HepG2 (cell line): ENCODE data around the gene VSIG2. TPM values are rescaled to one million over a fixed set of nuclear protein-coding genes. Genes with fewer than 3 reads are reported as not detected.

ENCODE experiments used
- ATAC-seq: fragments of 200-7000 bp; cut with Tn5 transposase; 3 replicates; pipeline ENCODE4 v1.9.1; 2020; ENCODE audit warnings: mild to moderate bottlenecking, moderate library complexity
- BruUV-seq: library from RNA; stranded (reverse); fragments of 400-500 nt; replicated peaks from 2 replicates; lab custom pipeline; 2021; lab: Mats Ljungman, UMichigan
- CTCF ChIA-PET: fragments of 300-600 bp; formaldehyde crosslinking; extraction: SDS; loops from one replicate; lab custom pipeline; 2021; ENCODE audit warnings: low total read pairs, inconsistent platforms, low intra/inter-chr PET ratio; lab: Yijun Ruan, JAX
- POLR2A ChIA-PET: fragments of 350-600 bp; sonication (Branson Sonifier 250); formaldehyde crosslinking; loops from one replicate; lab custom pipeline; 2020; ENCODE audit warnings: antibody characterized with exemption, inconsistent platforms; lab: Yijun Ruan, JAX
- DNase-seq: peaks from one replicate; pipeline ENCODE4 v3.0.0-alpha.2; 2015; ENCODE audit warnings: low spot score
- FAIRE-seq: peaks from 3 replicates; lab custom pipeline; 2011; peaks lifted over from hg19 to GRCh38; lab: Jason Lieb, UNC
- H2AFZ ChIP-seq: one replicate; pipeline ENCODE4 v1.6.1; 2011; ENCODE audit warnings: low read length, inconsistent platforms
- H3K27ac ChIP-seq: fragments of 300-600 bp; 3 replicates; pipeline ENCODE4 v1.8.0; 2011; ENCODE audit warnings: mixed run types, mild to moderate bottlenecking, mixed read lengths, low read length, inconsistent platforms; ENCODE audit not compliant: insufficient read depth; ENCODE audit errors: extremely low read length
- H3K27me3 ChIP-seq, 2 experiments: fragments of 200-600 bp in 1 of 2; 2 replicates in 1 of 2; 3 replicates in 1 of 2; pipeline versions ENCODE4 v1.6.0 to v1.8.0; 2011; ENCODE audit warnings: low read length in 2 of 2, mild to moderate bottlenecking in 2 of 2, moderate library complexity in 2 of 2, inconsistent platforms in 1 of 2; ENCODE audit not compliant: insufficient read depth in 2 of 2, control insufficient read depth in 1 of 2
- H3K36me3 ChIP-seq, 2 experiments: fragments of 200-600 bp in 1 of 2; replicated peaks in 1 of 2; 2 replicates in 1 of 2; 3 replicates in 1 of 2; pipeline versions ENCODE4 v1.5.1 to v1.8.0; 2011; ENCODE audit warnings: low read length in 2 of 2, inconsistent platforms in 1 of 2; ENCODE audit not compliant: insufficient read depth in 2 of 2, control insufficient read depth in 1 of 2
- H3K4me1 ChIP-seq: 2 replicates; pipeline ENCODE4 v1.5.1; 2012; ENCODE audit warnings: low read length, inconsistent platforms; ENCODE audit not compliant: insufficient read depth
- H3K4me2 ChIP-seq: 2 replicates; pipeline ENCODE4 v1.6.0; 2011; ENCODE audit warnings: low read depth, low read length, inconsistent platforms
- H3K4me3 ChIP-seq, 3 experiments: fragments of 200-600 bp in 1 of 3; sonication (generic), shearing (Covaris generic) in 1 of 3; replicated peaks in 1 of 3; 2 replicates each; pipeline ENCODE4 v1.5.1; 2011 to 2016; ENCODE audit warnings: low read length in 3 of 3, inconsistent platforms in 2 of 3, low read depth in 2 of 3, mild to moderate bottlenecking in 2 of 3, control low read depth in 1 of 3, mixed read lengths in 1 of 3; ENCODE audit not compliant: insufficient read depth in 1 of 3
- H3K79me2 ChIP-seq: one replicate; pipeline ENCODE4 v1.6.1; 2011; ENCODE audit warnings: low read length, inconsistent platforms; ENCODE audit not compliant: insufficient read depth
- H3K9ac ChIP-seq: 2 replicates; pipeline ENCODE4 v1.6.0; 2011; ENCODE audit warnings: mild to moderate bottlenecking, low read depth, low read length, inconsistent platforms; ENCODE audit not compliant: insufficient read depth
- H3K9me3 ChIP-seq: 2 replicates; pipeline ENCODE4 v1.5.1; 2012; ENCODE audit warnings: mild to moderate bottlenecking, low read length
- H4K20me1 ChIP-seq: 2 replicates; pipeline ENCODE4 v1.6.0; 2011; ENCODE audit warnings: inconsistent platforms, mild to moderate bottlenecking, low read length, moderate library complexity; ENCODE audit not compliant: insufficient read depth
- GTF3A ChIP-seq: sonication (generic); formaldehyde crosslinking; conservative IDR thresholded peaks from 2 replicates; pipeline ENCODE4 v1.4.0; 2020; ENCODE audit warnings: mild to moderate bottlenecking, missing genetic modification reagents
- HES4 ChIP-seq: sonication (generic); formaldehyde crosslinking; IDR thresholded peaks from 2 replicates; pipeline ENCODE4 v1.9.0; 2021; ENCODE audit warnings: mild to moderate bottlenecking, missing genetic modification reagents, borderline replicate concordance
- KDM3A ChIP-seq: IDR thresholded peaks from 2 replicates; pipeline ENCODE4 v1.6.1; 2018; ENCODE audit warnings: low read depth, missing compliant biosample characterization
- KDM6A ChIP-seq: IDR thresholded peaks from 2 replicates; pipeline ENCODE4 v1.6.1; 2016; ENCODE audit warnings: low read depth
- KLF11 ChIP-seq: IDR thresholded peaks from 2 replicates; pipeline ENCODE4 v1.6.1; 2016; ENCODE audit warnings: missing compliant biosample characterization
- SETDB1 ChIP-seq: sonication (generic); formaldehyde crosslinking; IDR thresholded peaks from 2 replicates; pipeline ENCODE4 v1.5.1; 2020; ENCODE audit warnings: missing genetic modification reagents, mild to moderate bottlenecking, borderline replicate concordance
- TBX2 ChIP-seq: sonication (generic); formaldehyde crosslinking; IDR thresholded peaks from 2 replicates; pipeline ENCODE4 v1.5.0; 2020; ENCODE audit warnings: missing genetic modification reagents, mild to moderate bottlenecking, borderline replicate concordance
- TGIF2 ChIP-seq: IDR thresholded peaks from 2 replicates; pipeline ENCODE4 v1.6.1; 2016; ENCODE audit warnings: control low read depth, missing compliant biosample characterization
- ZNF253 ChIP-seq: sonication (generic); formaldehyde crosslinking; IDR thresholded peaks from 2 replicates; pipeline ENCODE4 v1.8.0; 2022; ENCODE audit warnings: mild to moderate bottlenecking, missing genetic modification reagents, borderline replicate concordance
- ZNF775 ChIP-seq: sonication (generic); formaldehyde crosslinking; IDR thresholded peaks from 2 replicates; pipeline ENCODE4 v1.4.0; 2020; ENCODE audit warnings: missing genetic modification reagents, mild to moderate bottlenecking, moderate library complexity, borderline replicate concordance
- WGBS: methylation state at CpG from one replicate; pipeline ENCODE4 v1.1.6; 2017; ENCODE audit warnings: low lambda C conversion rate; 5-methylcytosine and 5-hydroxymethylcytosine counted together
- in situ Hi-C: cut with HindIII; loops from 2 replicates; pipeline ENCODE4 v1.10.0; 2017; ENCODE audit warnings: low pct_unique_long_range_greater_than_20kb; ENCODE audit not compliant: extremely low pct_ligation_motif_present
- intact Hi-C: fragments of 100-400 bp; cut with micrococcal nuclease; formaldehyde crosslinking; loops from one replicate; pipeline ENCODE4 v1.10.0; 2022; ENCODE audit not compliant: unreplicated experiment
- polyA plus RNA-seq, 8 experiments: library from polyadenylated mRNA; depleted of rRNA in 3 of 8; stranded (reverse) in 7 of 8; unstranded in 1 of 8; fragments of >200 nt; fragmentation: Illumina TruSeq in 4 of 8; extraction: Trizol in 4 of 8; gene quantifications; 2 replicates each; pipeline versions ENCODE4 v1.2.1 to v1.2.3, GENCODE V29; 2011 to 2016; ENCODE audit warnings: low read depth in 4 of 8, missing spikeins in 1 of 8, mixed read lengths in 1 of 8; ENCODE audit not compliant: insufficient read depth in 1 of 8
- total RNA-seq, 5 experiments: library from RNA; depleted of rRNA; stranded (reverse); fragments of >200 nt; fragmentation: Illumina TruSeq; extraction: Trizol; gene quantifications; 2 replicates each; pipeline ENCODE4 v1.2.3, GENCODE V29; 2016; ENCODE audit warnings: low read depth in 1 of 5
- TF ChIP-seq, protein P1 (sequence below): sonication (generic); formaldehyde crosslinking; IDR thresholded peaks from 2 replicates; pipeline ENCODE4 v1.5.1; 2020; ENCODE audit warnings: missing genetic modification reagents, mild to moderate bottlenecking, borderline replicate concordance
- TF ChIP-seq, protein P2 (sequence below): IDR thresholded peaks from 2 replicates; pipeline ENCODE4 v1.4.0; 2020; ENCODE audit warnings: mild to moderate bottlenecking, missing genetic modification reagents
- TF ChIP-seq, protein P3 (sequence below): sonication (generic); formaldehyde crosslinking; IDR thresholded peaks from 2 replicates; pipeline ENCODE4 v1.8.0; 2022; ENCODE audit warnings: mild to moderate bottlenecking, missing genetic modification reagents
- TF ChIP-seq, protein P4 (sequence below): sonication (generic); formaldehyde crosslinking; IDR thresholded peaks from 2 replicates; pipeline ENCODE4 v1.8.0; 2022; ENCODE audit warnings: mild to moderate bottlenecking, missing genetic modification reagents, moderate library complexity
- TF ChIP-seq, protein P5 (sequence below): sonication (generic); formaldehyde crosslinking; IDR thresholded peaks from 2 replicates; pipeline ENCODE4 v1.4.0; 2020; ENCODE audit warnings: mild to moderate bottlenecking, missing genetic modification reagents
- TF ChIP-seq, protein P6 (sequence below): sonication (generic); formaldehyde crosslinking; IDR thresholded peaks from 2 replicates; pipeline ENCODE4 v1.5.1; 2020; ENCODE audit warnings: mild to moderate bottlenecking, missing genetic modification reagents, borderline replicate concordance

VSIG2 gene
- total and polyA plus RNA-seq, 2 of the 13 experiments (the other 11 are each of a cell fraction or from before 2014, with no cell fraction given): 0.80 to 2.7 TPM

DNA sequence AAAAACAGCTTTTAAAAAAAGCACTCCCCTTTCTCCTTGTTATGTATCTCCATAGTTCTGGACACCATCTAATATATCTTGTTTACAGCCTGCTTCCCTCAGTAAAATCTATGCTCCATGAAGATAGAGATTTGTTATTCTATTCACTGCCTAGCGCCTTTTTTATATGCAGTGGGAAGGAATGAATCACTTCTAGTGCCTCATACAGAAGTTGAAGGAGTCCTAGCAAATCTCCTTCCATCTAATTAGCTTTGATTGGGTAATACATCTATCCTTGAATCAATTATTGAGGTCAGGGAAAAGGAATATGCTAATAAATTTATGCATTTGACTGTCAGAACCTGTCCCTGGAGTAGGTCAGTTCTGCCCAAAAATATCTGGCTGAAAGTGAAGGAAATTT is 52.5 kb downstream of the VSIG2 start:
- no peaks in the 10 kb centered on the region for H3K36me3 ChIP-seq
- H3K4me3 ChIP-seq: no peak overlapping the region
- intact Hi-C loops (no loop called here), in situ Hi-C loops (no loop called here)
- no peak overlapping the region for H2AFZ ChIP-seq
- FAIRE-seq (no peak), DNase-seq (no peak), ATAC-seq (no peak)
- ChIA-PET POLR2A (no interaction called here), CTCF (no interaction called here)
- H4K20me1 ChIP-seq: no peaks in the 10 kb centered on the region
- WGBS: 3% methylated on average over 1 of the region's 1 CpG
- no TSS peak for BruUV-seq
- H3K79me2 ChIP-seq: no peaks in the 10 kb centered on the region
- H3K4me1 ChIP-seq: no peaks in the 10 kb centered on the region
- no peaks in the 10 kb centered on the region for H3K9me3 ChIP-seq
- no peak overlapping the region for H3K4me2 ChIP-seq
- no peak overlapping the region for H3K27ac ChIP-seq
- H3K27me3 ChIP-seq: no peaks in the 10 kb centered on the region; a peak in 1 of 5 replicates
- H3K9ac ChIP-seq: no peak overlapping the region
- TF ChIP-seq HES4 (no peak), GTF3A (CRISPR knock-in tag) (no peak), TGIF2 (no peak), ZNF775 (CRISPR knock-in tag) (no peak), KDM3A (CRISPR knock-in tag) (no peak), KDM6A (CRISPR knock-in tag) (no peak), KLF11 (CRISPR knock-in tag) (no peak), ZNF253 (CRISPR knock-in tag) (no peak), TBX2 (no peak), SETDB1 (no peak)
- TF ChIP-seq, protein P1, sequence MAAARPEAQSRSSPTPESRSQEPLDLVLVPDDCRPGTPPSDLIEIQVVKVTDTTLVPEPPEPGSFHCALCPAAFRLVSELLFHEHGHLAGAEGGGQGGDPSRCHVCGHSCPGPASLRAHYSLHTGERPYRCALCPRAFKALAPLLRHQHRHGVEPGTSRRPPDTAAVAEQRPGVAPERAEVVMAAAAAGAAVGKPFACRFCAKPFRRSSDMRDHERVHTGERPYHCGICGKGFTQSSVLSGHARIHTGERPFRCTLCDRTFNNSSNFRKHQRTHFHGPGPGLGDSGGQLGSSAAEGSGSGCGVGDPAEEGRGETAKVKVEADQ (CRISPR knock-in tag): no peak
- TF ChIP-seq, protein P2, sequence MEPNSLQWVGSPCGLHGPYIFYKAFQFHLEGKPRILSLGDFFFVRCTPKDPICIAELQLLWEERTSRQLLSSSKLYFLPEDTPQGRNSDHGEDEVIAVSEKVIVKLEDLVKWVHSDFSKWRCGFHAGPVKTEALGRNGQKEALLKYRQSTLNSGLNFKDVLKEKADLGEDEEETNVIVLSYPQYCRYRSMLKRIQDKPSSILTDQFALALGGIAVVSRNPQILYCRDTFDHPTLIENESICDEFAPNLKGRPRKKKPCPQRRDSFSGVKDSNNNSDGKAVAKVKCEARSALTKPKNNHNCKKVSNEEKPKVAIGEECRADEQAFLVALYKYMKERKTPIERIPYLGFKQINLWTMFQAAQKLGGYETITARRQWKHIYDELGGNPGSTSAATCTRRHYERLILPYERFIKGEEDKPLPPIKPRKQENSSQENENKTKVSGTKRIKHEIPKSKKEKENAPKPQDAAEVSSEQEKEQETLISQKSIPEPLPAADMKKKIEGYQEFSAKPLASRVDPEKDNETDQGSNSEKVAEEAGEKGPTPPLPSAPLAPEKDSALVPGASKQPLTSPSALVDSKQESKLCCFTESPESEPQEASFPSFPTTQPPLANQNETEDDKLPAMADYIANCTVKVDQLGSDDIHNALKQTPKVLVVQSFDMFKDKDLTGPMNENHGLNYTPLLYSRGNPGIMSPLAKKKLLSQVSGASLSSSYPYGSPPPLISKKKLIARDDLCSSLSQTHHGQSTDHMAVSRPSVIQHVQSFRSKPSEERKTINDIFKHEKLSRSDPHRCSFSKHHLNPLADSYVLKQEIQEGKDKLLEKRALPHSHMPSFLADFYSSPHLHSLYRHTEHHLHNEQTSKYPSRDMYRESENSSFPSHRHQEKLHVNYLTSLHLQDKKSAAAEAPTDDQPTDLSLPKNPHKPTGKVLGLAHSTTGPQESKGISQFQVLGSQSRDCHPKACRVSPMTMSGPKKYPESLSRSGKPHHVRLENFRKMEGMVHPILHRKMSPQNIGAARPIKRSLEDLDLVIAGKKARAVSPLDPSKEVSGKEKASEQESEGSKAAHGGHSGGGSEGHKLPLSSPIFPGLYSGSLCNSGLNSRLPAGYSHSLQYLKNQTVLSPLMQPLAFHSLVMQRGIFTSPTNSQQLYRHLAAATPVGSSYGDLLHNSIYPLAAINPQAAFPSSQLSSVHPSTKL: no peak
- TF ChIP-seq, protein P3, sequence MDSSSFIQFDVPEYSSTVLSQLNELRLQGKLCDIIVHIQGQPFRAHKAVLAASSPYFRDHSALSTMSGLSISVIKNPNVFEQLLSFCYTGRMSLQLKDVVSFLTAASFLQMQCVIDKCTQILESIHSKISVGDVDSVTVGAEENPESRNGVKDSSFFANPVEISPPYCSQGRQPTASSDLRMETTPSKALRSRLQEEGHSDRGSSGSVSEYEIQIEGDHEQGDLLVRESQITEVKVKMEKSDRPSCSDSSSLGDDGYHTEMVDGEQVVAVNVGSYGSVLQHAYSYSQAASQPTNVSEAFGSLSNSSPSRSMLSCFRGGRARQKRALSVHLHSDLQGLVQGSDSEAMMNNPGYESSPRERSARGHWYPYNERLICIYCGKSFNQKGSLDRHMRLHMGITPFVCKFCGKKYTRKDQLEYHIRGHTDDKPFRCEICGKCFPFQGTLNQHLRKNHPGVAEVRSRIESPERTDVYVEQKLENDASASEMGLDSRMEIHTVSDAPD (CRISPR knock-in tag): no peak
- TF ChIP-seq, protein P4, sequence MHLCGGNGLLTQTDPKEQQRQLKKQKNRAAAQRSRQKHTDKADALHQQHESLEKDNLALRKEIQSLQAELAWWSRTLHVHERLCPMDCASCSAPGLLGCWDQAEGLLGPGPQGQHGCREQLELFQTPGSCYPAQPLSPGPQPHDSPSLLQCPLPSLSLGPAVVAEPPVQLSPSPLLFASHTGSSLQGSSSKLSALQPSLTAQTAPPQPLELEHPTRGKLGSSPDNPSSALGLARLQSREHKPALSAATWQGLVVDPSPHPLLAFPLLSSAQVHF (CRISPR knock-in tag): no peak
- TF ChIP-seq, protein P5, sequence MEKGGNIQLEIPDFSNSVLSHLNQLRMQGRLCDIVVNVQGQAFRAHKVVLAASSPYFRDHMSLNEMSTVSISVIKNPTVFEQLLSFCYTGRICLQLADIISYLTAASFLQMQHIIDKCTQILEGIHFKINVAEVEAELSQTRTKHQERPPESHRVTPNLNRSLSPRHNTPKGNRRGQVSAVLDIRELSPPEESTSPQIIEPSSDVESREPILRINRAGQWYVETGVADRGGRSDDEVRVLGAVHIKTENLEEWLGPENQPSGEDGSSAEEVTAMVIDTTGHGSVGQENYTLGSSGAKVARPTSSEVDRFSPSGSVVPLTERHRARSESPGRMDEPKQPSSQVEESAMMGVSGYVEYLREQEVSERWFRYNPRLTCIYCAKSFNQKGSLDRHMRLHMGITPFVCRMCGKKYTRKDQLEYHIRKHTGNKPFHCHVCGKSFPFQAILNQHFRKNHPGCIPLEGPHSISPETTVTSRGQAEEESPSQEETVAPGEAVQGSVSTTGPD (CRISPR knock-in tag): no peak
- TF ChIP-seq, protein P6, sequence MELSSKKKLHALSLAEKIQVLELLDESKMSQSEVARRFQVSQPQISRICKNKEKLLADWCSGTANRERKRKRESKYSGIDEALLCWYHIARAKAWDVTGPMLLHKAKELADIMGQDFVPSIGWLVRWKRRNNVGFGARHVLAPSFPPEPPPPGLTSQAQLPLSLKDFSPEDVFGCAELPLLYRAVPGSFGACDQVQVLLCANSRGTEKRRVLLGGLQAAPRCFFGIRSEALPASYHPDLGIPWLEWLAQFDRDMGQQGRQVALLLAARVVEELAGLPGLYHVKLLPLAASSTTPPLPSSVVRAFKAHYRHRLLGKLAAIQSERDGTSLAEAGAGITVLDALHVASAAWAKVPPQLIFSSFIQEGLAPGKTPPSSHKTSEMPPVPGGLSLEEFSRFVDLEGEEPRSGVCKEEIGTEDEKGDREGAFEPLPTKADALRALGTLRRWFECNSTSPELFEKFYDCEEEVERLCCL (CRISPR knock-in tag): no peak
